C4-2B (cell line): ENCODE measurements around the gene CUZD1.

ENCODE experiments used
- CTCF ChIP-seq: fragments of 450-650 bp; conservative IDR thresholded peaks from 2 replicates; pipeline ENCODE4 v1.5.1; 2017; ENCODE audit warnings: mild to moderate bottlenecking
- ZFX ChIP-seq: fragments of 450-650 bp; IDR thresholded peaks from 2 replicates; pipeline ENCODE4 v1.6.1; 2017

- TF ChIP-seq CTCF: no peak; the same call in 1 of the 2 replicates
- peak; percentile 67 for TF ChIP-seq ZFX
These were observed 33.9 kb upstream of the CUZD1 start, which contains the start of gene FAM24B for GRCh38 chr10:122879339-122880273.
